GM21786 (cell line): ENCODE results near the gene PRAMEF10.
"Not testable (repeated sequence)": the region's sequence is repeated elsewhere in the genome, so short reads cannot be mapped to it uniquely, and the experiment has no call there.

Source experiments
- ATAC-seq: cut with Tn5 transposase; IDR thresholded peaks from one replicate; pipeline ENCODE4 v1.9.1; 2021; ENCODE audit not compliant: unreplicated experiment

Gene PRAMEF10, protein sequence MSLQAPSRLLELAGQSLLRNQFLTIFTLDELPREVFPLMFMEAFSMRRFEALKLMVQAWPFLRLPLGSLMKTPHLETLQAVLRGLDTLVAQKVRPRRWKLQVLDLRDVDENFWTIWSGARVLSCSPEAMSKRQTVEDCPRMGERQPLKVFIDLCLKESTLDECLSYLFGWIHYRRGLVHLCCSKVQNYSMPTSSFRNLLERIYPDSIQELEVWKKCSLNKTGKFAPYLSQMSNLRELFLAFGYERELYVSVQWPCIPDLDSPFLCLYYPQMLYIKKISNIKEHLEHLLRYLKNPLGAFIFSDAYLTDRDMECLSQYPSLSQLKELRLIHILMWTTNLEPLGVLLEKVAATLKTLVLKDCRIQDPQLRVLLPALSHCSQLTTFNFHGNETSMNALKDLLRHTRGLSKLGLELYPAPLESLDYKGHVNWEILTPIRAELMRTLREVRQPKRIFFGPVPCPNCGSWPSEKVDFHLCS

GRCh38 chr1:12898170-12898569 is at the start of gene PRAMEF10:
Gene PRAMEF10 (minus strand): TSS chr1:12898270. CDS start chr1:12895847, 2,423 bp downstream.
- not testable (repeated sequence) for ATAC-seq

DNA sequence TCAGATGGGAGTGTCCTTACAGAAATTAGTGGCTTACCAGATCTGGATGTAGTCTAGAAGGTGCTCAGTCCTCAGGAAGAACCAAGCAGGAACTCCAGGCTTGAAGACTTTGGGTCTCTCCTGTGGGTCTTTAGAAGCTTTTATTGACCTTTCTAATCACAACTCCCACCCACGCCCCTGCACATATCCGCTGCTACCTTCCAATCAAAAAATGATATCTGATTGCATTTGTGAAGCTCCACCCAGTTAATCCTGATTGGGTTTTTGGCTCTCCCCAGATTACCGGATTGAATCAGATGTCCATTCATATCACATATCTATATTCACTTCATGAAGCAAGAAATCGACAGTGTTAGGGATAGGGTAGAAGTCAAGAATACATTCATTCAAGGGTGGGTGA is 49.4 kb upstream of the PRAMEF10 start, which contains the start of gene PRAMEF6:
Gene PRAMEF6, minus strand, starts transcription at position 101 of the 400 bp plus-strand sequence. CDS start 5,062 bp downstream, outside the sequence.
- not testable (repeated sequence) for ATAC-seq

DNA sequence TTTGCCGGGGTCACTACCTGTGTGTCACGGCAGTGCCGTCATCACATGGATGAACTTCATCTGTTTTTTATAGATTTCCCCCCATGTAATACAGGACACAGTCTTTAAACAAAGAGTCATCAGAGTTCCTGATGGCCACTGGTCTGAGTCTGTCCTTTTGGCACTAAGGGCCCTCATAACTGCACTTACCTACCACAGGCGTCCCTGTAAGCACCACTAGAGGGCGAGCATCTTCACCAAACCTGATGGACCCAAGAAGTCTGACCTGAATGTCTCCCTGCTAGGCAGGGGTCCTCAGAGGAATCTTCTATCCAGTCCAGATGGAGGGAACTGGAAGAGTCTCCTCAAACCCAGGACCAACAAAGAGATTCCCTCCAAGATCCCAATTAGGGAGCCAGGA is 26.3 kb upstream of the PRAMEF10 start:
- not testable (repeated sequence) for ATAC-seq

DNA sequence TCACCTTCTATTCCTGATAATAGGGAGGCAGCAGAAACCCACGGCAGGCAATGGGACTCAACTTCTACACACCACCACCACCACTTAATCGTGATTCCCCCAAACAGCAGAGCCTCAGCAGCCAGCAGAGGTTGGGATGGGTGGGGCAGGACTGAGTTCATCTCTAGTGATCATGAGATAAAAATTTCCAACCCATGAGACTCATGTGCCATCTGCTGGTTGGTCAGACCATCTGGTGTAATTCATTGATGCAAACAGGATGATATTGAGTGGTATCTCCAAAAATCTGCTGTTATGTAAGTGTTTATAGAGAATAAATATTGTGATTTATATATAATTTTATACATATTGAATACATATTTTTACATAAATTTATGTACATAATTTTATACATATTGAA is 23.7 kb upstream of the PRAMEF10 start:
- not testable (repeated sequence) for ATAC-seq

DNA sequence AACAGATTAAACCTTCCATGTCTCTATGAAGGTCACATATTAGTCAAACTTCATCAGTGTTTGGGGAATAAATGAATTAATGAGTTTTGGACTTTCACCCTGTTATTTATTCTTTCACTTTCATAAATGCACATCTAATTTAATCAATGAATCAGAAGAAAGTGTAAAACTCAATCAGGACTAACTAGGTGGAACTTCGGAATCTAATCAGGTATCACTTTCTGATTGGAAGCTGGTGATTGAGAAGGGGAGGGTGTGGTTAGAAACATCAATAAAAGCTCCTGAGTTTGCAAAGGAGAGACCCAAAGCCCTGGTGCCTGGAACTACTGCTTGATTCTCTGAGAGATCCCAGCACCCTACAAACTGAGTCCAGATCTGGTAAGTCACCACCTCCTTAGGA is 18.2 kb upstream of the PRAMEF10 start, which contains the start of gene PRAMEF7:
Gene PRAMEF7, plus strand, starts transcription at position 301 of the 400 bp plus-strand sequence. CDS start 1,083 bp downstream, outside the sequence.
- ATAC-seq, result not testable (repeated sequence)

DNA sequence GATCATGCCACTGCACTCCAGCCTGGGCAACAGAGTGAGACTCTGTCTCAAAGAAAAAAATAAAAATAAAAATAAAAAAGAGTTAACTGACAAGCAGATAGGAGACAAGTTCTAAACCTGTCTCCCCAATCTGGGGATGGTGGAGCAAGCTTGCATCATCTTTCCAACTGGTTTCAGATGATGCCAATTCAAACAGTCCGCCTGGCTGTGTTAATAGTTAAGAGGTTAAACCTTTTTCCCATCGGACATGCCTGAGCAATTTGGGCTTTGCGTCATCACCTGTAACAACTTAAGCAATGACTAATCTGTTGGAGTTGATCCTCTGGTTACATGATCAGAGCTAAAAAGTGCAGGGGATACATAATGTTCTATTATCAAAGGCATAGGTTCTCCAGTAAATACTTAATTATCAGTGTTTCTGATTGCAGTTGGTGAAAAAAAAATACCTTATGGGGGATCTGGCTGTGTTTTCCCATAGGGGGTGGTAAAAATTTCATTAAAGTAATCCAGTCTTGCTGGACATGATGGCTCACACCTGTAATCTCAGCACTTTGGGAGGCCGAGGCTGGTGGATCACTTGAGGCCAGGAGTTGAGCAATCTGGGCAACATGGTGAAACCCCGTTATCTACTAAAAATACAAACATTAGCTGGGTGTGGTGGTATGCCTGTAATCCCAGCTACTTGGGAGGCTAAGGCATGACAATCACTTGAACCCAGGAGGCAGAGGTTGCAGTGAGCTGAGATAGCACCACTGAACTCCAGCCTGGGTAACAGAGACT is 5.9 kb upstream of the PRAMEF10 start:
- not testable (repeated sequence) for ATAC-seq

DNA sequence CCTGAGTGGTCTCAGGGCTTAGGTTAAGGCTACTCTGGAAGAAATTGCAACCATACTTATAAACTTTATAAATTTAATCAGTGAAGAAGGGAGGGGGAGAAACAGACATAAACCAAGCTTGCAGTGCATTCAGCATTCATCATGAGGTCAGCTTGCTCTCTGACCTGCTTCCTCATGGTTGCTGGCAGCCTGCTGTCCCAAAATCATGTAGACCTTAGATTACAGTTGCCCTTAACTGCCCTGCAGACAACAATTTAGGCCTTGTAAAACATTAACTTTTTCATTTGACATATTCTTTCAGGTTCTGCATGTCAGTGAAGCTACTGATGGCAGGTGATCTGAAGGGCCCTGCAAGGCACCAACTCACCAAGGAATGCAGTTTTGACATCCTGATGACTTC is 1.1 kb upstream of the PRAMEF10 start:
- not testable (repeated sequence) for ATAC-seq

GRCh38 chr1:12886101-12886500 is 12.0 kb downstream of the PRAMEF10 start, which contains the start of gene PRAMEF4:
Gene PRAMEF4 (minus strand): TSS chr1:12886201. CDS start chr1:12883394, 2,807 bp downstream.
- not testable (repeated sequence) for ATAC-seq

GRCh38 chr1:12878453-12878852 is 19.6 kb downstream of the PRAMEF10 start:
- ATAC-seq, result not testable (repeated sequence)

DNA sequence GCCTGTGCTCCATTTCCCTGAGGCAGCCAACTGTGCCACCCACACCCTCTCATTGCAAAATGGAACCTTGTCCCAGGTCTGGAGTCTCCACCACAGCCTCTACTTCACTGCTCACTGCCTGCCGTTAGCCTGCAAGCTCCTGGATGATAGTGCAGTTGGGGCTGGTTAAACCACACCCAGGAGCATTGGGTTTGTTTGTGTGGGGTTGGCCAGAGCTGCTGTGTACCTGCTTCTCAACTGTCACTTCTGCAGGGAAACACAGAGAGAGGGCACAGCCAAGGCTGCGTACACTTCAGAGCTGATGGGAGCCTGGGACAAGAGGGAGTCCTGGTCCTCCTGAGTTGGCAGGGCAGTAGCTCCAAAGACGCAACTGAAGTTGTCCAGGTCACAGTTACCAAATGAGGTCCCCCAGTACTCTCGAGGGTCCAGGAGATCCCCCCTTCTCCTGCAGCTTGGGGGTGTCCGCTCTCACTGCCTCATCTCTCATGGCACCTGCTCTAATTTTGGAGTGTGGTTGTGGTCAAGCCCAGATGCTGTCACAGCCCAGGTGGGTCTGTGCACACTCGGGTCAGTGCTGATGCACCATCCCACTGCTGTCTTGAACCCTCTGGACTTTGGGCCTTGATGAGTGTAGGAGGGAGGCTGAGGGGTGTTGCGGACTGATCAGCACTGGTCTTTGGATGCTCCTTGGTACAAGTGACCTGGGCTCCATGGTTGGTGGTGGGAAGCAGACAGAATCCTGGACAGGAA is 34.8 kb downstream of the PRAMEF10 start:
- ATAC-seq, result not testable (repeated sequence)

- not testable (repeated sequence) for ATAC-seq
Measured at GRCh38 chr1:12856786-12857185, 41.3 kb downstream of the PRAMEF10 start, which contains the start of gene PRAMEF2. Gene PRAMEF2 (plus strand): TSS chr1:12857086. CDS start chr1:12859010, 1,924 bp downstream.

- no peak for ATAC-seq
Measured at GRCh38 chr1:12851779-12852178, 46.3 kb downstream of the PRAMEF10 start.

DNA sequence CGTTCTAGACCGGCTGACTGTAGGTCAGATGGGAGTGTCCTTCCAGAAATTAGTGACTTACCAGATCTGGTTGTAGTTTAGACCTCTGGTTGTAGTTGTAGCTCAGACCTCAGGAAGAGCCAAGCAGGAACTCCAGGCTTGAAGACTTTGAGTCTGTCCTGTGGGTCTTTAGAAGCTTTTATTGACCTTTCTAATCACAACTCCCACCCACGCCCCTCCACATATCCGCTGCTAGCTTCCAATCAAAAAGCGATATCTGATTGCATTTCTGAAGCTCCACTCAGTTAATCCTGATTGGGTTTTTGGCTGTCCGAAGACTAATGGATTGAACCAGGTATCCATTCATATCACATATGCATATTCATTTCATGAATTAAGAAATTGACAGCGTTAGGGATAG is 49.5 kb downstream of the PRAMEF10 start, which contains the start of gene HNRNPCL1:
Gene HNRNPCL1, minus strand, starts transcription at position 101 of the 400 bp plus-strand sequence. CDS start 431 bp downstream, outside the sequence.
- not testable (repeated sequence) for ATAC-seq
